Stomach (tissue), 4 donors: ENCODE results near the gene NRL.

ENCODE experiments used
- EP300 ChIP-seq: sonication (generic); formaldehyde crosslinking; IDR thresholded peaks from one replicate; pipeline ENCODE4 v1.6.1; 2017; ENCODE audit warnings: antibody characterized with exemption
- POLR2A ChIP-seq, 4 donors: fragments of 450-650 bp; IDR thresholded peaks; one replicate each; pipeline ENCODE4 v1.6.1; 2016; ENCODE audit warnings: antibody characterized with exemption in 4 of 4, control low read depth in 2 of 4, mild to moderate bottlenecking in 1 of 4, moderate library complexity in 1 of 4
- POLR2AphosphoS5 ChIP-seq, 3 donors: sonication (generic); formaldehyde crosslinking; IDR thresholded peaks; one replicate each; pipeline ENCODE4 v1.6.1; 2016; ENCODE audit warnings: antibody characterized with exemption in 3 of 3
- TF ChIP-seq, protein P1 (sequence below), 7 experiments: fragments of 450-650 bp in 4 of 7; fragments of 200-600 bp in 3 of 7; sonication (generic) in 3 of 7; IDR thresholded peaks; one replicate each; pipeline ENCODE4 v1.5.1; 2016 to 2019; ENCODE audit warnings: antibody characterized with exemption in 7 of 7, control low read depth in 2 of 7, mild to moderate bottlenecking in 1 of 7

DNA sequence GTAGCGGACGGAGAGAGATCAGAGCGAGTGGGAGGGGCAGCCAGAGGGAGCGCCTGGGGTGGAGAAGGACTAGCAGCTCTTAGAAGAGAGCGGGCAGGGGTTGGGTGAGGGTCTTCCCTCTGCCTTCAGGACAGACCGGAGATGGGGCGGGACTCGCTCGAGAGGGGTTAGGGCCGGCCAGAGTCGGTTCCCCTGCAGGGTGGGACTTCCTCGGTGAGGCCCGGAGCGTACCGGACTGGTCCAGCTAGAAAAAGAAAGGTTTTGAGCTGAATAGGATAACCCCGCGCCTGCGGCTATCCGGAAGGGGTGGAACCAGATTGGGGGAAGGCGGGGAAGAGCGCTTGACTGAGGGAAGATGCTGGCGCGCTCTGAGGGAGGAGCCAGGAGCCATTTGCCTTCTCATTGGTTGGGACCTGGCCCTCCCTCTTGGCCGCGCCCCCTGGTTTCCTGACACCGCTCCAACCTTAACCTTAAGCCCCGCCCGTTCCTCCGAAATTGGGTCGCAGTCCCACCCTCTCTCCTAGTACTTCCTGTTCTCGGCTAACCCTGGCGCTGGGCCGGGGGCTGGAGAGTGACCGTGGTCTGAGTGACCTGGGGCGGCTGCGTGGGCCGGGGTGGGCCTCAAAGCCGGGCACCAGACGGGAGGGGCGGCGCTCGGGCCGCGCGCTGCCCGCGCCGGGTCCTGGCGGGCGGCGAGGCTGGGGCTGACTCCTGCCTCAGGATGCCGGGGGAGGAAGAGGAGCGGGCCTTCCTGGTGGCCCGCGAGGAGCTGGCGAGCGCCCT is 32.4 kb upstream of the NRL start, which contains the start of gene RNF31:
- TF ChIP-seq POLR2A (IDR thresholded peaks at IDR 0.05) (no peak), POLR2AphosphoS5 (IDR thresholded peaks at IDR 0.05) (peak; percentile 51 to 88 (median 56)), EP300 (no peak)
- TF ChIP-seq, protein P1, sequence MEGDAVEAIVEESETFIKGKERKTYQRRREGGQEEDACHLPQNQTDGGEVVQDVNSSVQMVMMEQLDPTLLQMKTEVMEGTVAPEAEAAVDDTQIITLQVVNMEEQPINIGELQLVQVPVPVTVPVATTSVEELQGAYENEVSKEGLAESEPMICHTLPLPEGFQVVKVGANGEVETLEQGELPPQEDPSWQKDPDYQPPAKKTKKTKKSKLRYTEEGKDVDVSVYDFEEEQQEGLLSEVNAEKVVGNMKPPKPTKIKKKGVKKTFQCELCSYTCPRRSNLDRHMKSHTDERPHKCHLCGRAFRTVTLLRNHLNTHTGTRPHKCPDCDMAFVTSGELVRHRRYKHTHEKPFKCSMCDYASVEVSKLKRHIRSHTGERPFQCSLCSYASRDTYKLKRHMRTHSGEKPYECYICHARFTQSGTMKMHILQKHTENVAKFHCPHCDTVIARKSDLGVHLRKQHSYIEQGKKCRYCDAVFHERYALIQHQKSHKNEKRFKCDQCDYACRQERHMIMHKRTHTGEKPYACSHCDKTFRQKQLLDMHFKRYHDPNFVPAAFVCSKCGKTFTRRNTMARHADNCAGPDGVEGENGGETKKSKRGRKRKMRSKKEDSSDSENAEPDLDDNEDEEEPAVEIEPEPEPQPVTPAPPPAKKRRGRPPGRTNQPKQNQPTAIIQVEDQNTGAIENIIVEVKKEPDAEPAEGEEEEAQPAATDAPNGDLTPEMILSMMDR (IDR thresholded peaks at IDR 0.05): no peak
